NCI-H2107 treated with DMSO at 0.1 percent for 48 hours (cell line): ENCODE measurements around the gene UTY.

Experiments used
- DNase-seq: peaks from one replicate; lab custom pipeline; 2025; ENCODE audit not compliant: unreplicated experiment; lab: John Stamatoyannopoulos, UW

Gene UTY

GRCh38 chrY:13479828-13480227 is at the start of gene UTY:
UTY (minus strand) TSS chrY:13480033; CDS start chrY:13479665, 368 bp downstream.
- peak; percentile 74 for DNase-seq

- DNase-seq: no peak
Measured at GRCh38 chrY:13520474-13520873, 40.6 kb upstream of the UTY start.

GRCh38 chrY:13501215-13501614 is 21.4 kb upstream of the UTY start:
- no peak for DNase-seq

- no peak for DNase-seq
Measured at GRCh38 chrY:13493737-13494136, 13.9 kb upstream of the UTY start.

DNA sequence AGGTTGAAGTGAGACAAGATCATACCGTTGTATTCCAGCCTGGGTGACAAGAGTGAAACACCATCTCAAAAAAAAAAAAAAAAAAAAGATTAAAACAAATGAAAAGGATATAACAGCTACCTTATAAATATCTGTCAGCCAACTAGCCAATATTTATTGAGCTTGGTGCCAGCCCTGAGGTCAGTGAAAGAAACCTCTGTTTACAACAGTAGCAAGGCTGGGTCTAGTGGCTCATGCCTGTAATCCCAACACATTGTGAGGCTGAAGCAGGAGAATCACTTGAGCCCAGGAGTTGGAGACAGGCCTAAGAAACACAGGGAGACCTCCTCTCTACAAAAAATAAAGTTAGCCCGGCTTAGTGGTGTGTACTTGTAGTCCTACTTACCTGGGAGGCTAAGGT is 12.6 kb upstream of the UTY start:
- DNase-seq: no peak

DNA sequence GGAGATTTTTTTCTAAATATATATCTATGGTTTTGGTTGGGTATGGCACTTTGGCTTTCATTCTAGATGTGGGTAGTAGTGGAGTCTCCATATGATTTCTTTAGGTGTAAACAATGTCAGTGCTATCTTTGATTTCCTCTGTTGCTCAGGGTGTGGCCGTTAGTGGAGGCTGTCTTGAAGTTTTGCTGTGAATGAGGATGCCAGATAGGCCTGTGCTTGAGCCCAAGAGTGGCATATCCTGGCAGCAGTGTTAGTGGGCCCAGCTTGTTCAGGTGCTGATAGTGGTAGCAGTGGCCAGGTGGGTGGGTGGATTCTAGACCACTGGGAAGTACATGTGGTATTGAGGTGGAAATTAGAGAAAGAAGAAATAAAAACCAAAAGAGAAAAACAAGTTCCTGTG is 8.9 kb upstream of the UTY start:
- DNase-seq: no peak

DNA sequence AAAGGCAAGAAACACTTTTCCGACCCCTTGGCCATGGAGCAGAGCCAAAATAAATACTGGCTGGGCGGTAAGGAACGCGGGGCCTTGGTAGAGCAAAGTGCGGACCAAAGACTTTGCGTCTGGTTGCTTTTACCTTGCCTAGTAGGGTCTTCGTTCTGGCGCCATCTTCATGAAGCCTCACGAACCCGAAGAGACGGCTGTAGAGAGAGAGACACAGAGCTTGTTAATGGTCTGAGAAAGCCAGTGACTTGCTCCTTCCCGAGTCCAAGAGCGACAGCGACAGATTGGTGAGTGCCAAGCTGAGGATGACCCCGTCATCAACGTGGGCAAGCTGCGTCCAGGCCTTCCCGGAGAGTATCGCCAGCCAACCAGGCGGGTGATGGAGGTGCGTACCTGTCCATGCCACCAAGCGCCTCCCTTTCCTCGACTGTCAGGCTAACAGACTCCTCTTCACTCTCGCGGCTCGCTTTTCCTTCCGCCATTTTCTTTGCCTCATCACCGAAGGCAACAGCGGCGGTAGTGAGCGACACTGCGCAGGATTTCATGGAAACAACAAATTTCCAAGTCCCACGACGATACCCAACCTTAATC is 617 bp downstream of the UTY start:
- peak; percentile 27 for DNase-seq

- DNase-seq: peak; percentile 69
Measured at GRCh38 chrY:13478126-13478785, 1.6 kb downstream of the UTY start.

DNA sequence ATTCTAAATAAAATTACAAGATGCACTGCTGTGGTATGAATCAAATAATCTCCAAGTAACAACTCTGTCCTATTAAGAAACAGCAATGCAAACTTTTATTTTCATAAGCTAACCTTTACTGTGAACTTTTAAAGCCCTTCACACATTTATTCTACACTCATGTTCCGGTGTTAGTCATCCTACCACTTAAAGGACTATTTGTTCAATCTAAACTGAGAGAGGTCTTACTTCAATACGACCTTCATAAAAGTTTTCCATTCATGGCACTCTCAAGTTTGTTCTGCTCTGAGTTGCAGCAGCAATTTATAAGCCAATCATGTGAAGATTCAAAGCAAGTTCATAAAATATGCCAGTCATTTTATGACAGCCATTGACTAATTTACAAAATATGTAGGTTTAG is 4.8 kb downstream of the UTY start:
- DNase-seq: no peak

DNA sequence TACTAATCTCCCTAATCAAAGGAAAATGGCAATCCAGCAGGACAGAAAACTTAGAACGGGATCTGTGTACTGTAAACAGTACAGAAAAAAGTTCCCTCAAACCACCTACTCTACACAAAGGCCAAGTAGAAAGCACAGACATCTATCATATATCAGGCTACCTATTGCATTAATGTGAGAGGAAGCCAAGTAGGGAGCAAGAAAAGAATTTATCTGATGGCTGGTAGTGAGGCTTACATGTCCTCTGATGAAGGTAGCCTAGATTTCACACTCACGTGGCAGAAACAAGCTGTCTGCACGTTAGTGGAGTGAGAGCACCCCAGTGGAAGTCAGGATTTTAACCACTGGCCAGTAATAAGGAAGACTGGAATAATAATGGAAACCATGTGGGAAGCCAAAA is 28.3 kb downstream of the UTY start:
- DNase-seq: no peak

DNA sequence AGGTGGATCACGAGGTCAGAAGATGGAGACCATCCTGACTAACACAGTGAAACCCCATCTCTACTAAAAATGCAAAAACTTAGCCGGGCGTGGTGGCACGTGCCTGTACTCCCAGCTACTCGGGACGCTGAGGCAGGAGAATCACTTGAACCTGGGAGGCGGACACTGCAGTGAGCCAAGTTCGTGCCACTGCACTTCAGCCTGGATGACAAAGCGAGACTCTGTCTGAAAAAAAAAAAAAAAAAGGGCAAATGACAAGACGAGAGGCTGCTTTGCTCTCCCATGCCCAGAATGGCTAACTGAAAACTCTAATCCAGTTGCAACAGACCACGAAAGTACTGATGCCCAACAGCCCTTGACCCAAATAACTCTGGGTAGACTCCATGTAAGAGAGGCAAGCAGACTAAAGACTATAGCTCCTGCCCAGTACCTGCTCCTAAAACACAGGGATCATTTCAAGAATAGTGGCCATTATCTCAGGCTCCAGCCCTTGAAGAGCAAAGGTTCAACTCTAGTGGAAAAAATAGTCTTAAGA is 29.2 kb downstream of the UTY start:
- DNase-seq: no peak

DNA sequence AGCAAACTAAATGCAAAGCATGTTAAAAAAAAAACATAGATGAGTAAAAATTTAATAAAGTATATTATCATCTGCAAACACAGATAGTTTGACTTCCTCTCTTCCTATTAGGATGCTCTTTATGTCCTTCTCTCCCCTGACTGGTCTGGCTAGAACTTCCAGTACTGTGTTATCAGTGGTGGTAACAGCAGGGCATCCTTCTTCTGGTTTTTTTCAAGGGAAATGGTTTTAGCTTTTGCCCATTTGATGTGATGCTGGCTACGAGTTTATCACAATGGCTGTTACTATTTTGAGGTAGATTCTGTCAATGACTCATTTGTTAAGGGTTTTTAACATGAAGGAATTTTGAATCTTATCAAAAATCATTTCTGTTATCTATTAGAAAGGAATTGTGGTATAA is 34.3 kb downstream of the UTY start:
- DNase-seq: no peak

- no peak for DNase-seq
Measured at GRCh38 chrY:13443146-13443545, 36.7 kb downstream of the UTY start.

GRCh38 chrY:13440811-13441210 is 39.0 kb downstream of the UTY start:
- no peak for DNase-seq

DNA sequence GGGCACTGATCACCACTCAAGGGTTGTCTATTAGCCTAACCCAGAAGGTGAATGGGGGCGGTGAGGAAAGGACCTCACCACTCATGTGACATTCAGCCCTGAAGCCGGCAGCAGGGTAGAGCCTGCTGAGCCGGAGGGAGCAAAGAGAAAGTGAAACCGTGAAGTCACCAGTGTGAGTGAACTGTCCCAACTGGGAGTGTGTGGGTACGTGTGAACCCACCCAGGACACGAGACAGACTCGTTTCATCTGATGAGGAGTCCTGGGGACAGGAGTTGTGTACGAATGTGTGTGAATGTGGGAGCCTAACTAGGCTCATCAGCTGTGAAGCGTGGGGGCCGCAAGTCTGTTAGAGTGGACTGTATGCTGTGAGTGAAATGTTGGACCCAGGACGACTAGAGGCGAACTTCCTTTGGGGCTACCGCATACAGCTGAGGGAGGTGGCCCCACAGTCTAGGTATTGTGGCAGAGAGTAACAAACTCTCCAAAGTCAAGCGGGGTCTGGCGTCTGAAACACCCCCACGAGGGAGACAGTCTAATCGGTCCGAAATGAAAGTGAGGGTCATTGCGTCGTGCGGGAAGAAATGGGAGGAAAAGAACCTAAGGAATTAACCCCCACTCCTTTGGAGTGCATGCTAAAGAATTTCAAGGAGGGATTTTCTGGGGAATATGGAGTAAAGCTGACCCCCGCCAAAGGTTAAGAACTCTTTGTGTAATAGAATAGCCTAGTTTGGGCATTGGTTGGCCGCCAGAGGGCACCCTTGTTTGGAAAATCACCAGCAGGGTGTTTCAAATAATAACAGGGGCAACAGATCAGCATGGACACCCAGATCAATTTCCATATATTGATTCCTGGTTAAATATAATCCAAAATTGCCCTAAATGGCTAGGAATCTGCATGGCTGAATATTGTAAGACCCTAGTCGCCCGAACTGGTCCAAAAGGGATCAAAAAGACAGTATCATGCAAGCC is 43.6 kb downstream of the UTY start:
- DNase-seq: peak; percentile 19

DNA sequence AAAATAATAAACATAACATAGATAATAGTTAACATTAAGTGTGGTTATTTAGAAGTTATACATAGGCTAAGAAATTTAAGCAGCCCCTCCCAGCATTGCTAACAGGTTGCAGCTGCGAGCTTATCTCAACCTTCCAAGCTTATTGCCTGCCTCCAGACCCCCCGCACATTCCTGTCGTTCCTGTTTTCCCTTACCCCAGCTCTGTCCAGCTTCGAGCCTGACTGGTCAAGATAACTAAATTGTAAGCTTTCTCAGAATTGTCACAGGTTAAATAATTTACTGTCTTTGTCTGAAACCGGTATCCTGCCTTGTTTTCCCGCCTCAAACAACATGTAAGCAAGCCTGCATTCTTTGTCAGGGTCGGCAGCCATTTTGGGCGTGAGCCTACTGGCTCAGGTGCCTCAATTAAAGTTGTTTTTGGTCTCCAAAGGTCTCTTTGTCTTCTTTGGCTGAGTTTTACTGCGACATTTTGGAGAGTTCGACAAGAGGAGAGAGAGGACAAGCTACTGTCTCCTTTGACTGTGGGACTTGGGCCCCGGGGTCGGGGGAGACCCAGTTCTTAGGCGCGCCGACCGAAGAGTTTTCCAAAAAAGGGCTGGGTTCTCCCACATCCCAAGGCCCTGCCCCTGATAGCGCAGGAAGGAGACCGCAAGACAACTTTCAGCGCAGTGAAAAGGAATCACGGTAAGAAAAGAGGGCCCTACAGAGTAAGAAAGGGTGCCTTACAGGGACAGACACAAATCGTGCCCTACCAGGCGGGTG is 44.4 kb downstream of the UTY start:
- DNase-seq: peak; percentile 7

DNA sequence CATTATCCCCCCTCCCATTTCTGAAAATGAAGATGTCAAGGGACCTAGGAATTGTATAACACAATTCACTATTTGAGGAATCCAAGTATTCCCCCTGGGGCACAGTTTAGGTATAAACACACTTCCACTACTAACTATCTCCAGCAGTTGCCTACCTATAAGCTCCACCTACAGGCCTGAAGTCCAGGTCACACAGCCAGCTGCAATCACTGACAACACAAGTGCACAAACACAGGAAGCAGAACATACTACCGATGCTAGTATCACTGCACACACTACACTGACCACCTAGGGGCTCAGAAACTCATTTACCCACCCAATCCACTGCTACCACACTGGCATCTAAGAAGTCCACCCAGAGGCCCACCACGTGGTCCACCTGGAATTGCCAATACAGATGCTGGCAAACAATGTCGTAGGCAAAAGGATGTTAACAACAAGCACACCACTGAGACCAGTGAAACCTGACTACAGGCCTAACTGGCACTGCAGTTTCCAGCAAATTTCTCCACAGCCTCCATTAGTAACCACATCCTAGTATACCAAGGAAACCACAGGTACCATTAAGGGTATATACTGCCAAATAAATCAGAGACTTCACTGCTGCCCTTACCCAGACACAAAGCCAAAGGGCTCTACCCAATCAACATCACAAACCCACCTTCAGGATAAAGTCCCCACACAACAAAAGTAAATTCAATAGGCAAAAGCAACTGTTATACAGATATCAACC is 47.4 kb downstream of the UTY start:
- DNase-seq: no peak

DNA sequence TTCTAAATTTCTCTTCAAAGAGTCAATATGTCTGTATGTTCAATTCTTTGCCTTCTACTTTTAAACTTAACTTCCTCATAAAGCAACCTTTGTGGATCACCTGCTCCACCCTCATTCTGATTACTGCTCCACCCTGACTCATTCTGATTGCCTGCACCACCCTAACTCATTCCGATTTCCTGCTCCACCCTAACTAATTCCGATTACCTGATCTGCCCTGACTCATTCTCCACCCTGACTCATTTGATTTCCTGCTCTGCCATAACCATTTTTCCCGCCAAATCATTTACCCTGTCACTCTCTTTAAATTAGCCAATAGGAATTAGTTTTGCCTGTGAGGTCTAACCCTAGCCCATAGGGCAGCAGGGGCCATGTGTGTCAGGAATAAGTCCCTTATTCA is 50.3 kb downstream of the UTY start:
- no peak for DNase-seq

DNA sequence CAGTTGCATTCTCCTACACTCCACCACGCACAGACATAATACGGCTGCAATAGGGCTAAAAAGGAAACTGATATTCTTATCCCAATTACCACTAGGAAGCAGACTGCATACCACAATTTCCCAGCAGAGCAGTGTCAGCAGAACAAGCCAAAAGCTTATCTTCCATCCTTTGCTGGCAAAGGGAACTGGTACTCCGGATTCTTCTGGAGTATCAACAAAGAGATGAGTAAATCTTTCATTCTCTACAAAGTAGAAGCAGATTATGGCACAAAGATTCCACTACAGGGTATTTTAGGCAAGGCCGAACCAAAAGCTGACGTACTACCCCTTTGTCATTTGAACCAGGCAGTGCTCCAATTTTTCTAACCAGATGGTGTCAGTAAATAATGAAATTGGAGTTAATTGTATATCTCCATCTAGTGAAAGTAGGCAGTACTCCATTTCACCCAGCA is 56.5 kb downstream of the UTY start:
- peak; percentile 44 for DNase-seq
